Retina (tissue), 1 donor: Measurements from ENCODE around the gene BIN2.

Experiments used
- DNase-seq: peaks from one replicate; pipeline ENCODE4 v3.0.0-alpha.2; 2016

The BIN2 gene

DNA sequence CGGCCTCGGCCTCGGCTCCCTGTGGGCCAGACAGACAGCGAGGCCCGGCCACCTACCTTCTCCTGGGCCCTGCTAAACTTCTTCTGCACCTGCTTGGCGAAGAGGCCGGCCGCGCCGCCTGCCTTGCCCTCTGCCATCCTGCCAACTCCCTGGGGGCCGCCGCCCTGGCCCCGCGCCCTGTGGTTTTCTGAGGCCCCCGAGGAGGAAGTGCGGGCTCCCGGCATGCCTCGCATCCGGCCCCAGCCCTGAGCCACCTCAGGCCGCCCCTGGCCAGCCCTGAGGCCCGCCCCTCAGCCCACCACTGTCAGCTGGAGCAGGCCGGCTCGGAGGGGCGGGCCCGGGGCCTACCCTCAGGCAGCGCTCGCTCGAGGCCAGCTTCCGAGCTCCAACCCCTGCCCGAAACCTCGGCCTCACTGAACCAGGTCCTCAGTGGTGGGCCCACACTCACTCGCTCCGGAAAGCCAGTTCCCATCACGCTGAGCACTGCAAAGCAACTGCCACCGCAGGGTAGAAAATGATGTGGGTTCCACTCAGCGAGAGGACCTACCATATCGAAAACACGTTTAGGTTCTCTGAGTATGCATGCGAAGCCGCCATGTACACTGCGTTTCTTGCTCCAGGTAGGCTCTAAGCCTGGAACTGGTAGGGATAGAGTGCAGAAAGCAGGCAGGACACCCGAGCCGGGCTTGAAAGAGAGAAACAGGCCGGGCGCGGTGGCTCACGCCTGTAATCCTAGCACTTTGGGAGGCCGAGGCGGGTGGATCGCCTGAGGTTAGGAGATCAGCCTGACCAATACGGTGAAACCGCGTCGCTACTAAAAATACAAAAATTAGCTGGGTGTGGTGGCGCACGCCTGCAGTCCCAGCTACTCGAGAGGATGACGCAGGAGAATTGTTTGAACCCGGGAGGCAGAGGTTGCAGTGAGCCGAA, at the start of gene BIN2:
TSS of gene BIN2 (minus strand) at position 209 of the 930 bp plus-strand sequence. CDS start at position 137, 72 bp downstream.
- DNase-seq: no peak

- DNase-seq: no peak
These were observed 49.2 kb upstream of the BIN2 start for GRCh38 chr12:51373187-51373586.

DNA sequence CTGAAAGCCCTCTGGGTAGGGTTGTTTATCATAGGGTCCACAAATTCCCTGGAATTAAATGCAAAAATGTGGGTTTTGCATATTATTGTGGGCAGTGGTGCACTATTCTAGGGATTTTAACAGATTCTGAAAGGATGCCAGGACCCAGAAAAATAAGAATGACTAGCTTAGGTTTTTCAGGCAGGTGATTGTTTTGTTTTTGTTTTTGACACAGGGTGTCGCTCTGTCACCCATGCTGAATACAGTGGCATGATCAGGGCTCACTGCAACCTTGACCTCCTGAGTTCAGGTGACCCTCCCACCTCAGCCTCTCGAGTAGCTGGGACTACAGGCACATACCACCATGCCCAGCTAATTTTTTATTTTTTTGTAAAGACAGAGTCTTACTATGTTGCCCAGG, 48.0 kb upstream of the BIN2 start:
- DNase-seq: no peak

DNA sequence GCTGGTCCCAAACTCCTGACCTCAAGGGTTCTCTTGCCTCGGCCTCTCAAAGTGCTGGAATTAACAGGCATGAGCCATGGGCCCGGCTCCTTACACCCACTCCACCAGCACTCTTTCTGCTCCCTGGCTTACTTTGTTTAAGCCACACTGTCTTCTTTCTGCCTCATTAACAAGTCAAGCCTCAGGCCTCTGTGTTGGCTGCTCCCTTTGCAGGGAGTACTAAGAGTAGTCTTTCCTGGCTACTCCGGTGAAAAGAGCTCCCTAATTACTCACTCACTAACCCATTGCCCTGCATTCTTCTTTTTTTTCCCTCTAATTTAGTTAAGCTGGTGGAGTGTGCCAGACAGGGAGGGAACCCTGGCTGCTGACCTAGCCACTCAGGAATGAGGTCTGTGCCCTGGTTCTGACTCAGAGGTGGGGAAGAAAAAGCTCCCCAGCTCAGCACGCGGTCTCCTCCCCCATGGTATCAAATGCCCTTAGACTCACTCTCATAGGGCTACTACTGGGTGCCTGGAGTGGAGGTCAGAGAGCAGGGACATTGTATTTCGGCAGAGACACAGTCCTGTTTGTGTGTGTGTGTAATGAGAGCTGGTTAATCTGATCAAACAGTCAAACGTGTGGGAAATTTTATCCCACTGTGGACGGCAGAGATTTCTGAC, 47.5 kb upstream of the BIN2 start:
- DNase-seq: peak; percentile 65

- DNase-seq: no peak
These were observed 46.7 kb upstream of the BIN2 start for GRCh38 chr12:51370667-51371066.

- DNase-seq: no peak
These were observed 45.6 kb upstream of the BIN2 start for GRCh38 chr12:51369581-51369980.

DNA sequence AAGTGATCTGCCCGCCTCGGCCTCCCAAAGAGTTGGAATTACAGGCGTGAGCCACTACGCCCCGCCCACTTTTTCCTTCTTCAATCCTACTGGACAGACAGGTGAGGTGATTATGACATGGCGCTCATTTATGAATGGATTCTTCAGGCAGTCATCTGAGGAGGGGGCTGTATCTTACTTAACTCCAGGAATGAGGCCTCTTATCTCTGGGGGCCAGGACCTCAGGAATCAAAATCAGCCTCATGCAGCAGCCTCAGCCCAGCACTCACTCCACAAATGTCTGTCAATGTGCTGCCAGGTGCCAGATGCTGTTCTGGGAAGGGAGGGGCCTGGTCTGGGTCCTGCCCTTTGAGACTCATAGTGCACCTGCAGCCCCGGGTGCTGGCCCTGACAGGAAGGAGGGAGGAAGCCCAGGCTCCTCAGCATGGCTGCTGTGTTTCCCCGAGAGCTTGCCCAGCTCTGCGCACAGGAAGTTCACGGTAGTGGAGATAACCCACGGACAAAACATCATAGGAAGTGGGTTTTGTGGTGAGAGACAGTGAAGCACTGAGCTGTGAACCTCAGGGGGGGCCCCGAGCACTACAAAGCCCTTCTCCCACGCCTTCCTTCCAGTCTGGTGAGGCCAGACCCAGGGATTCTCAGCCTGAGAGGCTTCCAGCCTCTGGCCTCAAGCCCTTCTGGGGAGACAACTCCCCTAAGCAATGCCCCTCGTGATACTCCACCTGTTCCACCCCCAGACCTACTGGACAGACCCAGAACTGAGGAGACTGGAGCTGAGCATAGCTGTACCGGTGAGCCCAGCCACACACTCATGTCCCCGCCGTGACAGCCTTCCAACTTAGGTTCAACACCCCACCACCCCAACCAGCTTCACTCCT, 44.9 kb upstream of the BIN2 start:
- no peak for DNase-seq

DNA sequence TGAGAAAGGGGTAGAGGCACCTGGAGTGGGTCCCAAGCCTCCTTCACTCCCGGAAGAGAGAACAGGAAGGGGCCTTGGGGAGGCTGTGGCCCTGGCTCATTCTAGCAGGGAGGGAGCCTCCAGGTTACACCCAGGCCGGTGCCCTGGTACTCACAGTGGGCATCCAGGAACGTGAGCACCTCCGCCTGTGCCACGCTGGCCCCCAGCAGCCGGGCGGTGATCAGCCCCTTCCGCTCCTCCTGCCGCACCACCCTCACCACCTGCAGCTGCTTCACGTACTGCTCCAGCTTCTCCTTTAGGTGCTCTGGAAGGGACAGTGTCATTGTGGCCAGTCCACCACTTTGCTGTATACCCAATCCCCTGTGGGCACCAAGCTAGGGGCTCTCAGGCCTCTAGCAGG, 41.3 kb upstream of the BIN2 start:
- no peak for DNase-seq

- no peak for DNase-seq
These were observed 40.0 kb upstream of the BIN2 start for GRCh38 chr12:51364001-51364400.

GRCh38 chr12:51362747-51363342, 38.9 kb upstream of the BIN2 start:
- DNase-seq: no peak

GRCh38 chr12:51362307-51362706, 38.3 kb upstream of the BIN2 start:
- no peak for DNase-seq

DNA sequence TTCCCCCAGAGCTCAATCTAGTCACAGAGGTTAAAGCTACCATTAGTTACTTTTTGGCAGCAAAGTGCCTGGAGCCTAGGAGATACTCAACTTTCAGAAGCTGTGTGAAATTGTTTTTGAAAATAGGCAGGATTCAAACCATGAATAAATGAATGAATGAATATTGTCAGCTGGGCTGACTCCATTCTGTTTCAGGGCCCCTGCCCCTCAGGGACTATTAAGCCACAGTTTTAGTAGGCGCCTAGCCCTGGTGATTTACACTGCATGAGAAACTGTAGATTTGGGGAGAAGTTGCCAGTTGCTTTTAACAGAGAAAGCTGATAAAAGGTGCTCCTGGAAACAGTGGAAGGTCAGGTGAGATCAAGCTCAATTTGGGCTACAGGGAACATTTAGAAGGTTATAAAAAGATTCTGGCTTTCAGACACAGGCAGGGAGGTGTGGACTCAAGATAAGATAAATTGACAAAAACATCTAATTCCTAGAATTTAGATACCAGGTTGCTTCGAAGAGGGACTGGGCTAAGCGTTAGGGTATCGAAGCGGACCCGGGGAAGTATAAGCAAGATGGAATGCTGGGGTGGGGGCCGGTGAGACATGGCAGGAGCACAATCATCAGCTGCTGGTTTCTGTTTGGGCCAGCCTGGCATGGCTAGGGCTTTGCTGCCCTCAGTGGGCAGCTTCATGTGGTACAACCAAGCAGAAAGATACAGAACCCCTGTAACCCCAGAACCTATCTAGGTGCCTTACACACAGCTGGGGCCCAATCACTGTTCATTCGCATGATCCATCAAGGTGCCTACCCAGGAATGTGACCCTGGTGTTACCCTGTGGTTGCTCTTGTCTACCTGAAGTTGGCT, 37.4 kb upstream of the BIN2 start:
- DNase-seq: no peak

GRCh38 chr12:51360315-51360714, 36.3 kb upstream of the BIN2 start:
- DNase-seq: no peak

DNA sequence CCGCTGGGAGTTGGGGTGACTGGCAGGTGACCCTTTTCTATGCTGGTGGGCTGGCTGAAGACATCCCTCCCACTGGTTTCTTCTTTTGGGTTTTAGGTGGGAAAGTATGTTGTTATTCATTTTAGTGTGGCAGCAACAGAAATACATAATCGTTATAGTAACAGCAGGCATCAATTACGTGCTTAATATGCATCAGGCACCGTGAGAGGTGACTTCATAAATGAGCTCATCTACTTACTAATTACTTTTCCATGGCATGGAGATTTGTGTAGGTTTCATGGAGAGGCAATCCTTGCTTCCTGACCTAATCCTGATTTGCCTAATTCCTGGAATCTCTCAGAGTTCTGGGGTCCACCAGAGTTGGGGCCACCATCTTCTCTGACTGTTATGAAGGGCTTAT, 35.9 kb upstream of the BIN2 start:
- no peak for DNase-seq

- no peak for DNase-seq
These were observed 34.5 kb upstream of the BIN2 start for GRCh38 chr12:51358496-51358895.

- no peak for DNase-seq
These were observed 33.5 kb upstream of the BIN2 start for GRCh38 chr12:51357374-51358047.

GRCh38 chr12:51351913-51352532, 28.0 kb upstream of the BIN2 start:
- DNase-seq: peak; percentile 62

DNA sequence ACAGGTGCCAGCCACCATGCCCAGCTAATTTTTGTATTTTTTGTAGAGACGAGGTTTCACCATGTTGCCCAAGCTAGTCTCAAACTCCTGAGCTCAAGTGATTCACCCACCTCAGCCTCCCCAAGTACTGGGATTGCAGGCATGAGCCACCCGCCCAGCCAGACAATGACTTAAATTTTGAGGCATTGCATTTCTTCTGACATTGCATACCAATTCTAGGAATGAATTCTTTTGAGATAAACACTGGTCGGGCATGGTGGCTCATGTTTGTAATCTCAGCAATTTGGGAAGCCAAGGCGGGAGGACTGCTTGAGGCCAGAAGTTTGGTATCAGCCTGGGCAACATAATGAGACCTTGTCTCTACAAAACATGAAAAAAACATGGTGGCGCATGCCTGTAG, 25.1 kb upstream of the BIN2 start:
- no peak for DNase-seq

- no peak for DNase-seq
These were observed 24.1 kb upstream of the BIN2 start for GRCh38 chr12:51348116-51348515.

GRCh38 chr12:51346581-51346980, 22.6 kb upstream of the BIN2 start, which contains the start of gene CELA1:
CELA1 (minus strand) TSS chr12:51346679; CDS start chr12:51346638, 41 bp downstream.
- DNase-seq: no peak

DNA sequence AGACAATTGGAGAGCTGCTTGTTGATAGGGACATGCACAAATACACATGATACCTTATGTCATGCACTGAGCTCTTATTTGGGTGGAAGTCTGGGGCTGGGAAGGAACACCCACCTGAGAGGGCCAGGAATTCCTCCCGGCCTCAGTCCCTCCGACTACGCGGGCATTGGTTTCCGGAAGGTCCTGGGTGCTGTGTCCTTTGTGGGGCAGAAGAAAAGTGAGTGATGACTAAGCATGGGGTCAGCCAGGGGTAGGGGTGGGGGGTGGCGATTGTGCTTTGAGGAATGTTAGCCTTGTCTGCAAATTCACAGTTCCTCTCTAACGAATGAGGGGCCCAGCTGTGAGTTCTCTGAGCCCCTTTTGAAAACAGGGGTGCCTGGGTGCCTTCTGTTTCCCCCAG, 21.7 kb upstream of the BIN2 start:
- no peak for DNase-seq
